Stimulated activated CD4-positive, alpha-beta T cell treated with anti-CD3 and anti-CD28 coated beads, Interleukin-15, amount 100 ng/mL, for 24 hours (primary cell): ENCODE data around the gene CD79B.
"Not testable (repeated sequence)": the region's sequence is repeated elsewhere in the genome, so short reads cannot be mapped to it uniquely, and the experiment has no call there.

Experiments used
- DNase-seq: peaks from one replicate; pipeline ENCODE4 v3.0.0-alpha.2; 2020

CD79B gene

DNA sequence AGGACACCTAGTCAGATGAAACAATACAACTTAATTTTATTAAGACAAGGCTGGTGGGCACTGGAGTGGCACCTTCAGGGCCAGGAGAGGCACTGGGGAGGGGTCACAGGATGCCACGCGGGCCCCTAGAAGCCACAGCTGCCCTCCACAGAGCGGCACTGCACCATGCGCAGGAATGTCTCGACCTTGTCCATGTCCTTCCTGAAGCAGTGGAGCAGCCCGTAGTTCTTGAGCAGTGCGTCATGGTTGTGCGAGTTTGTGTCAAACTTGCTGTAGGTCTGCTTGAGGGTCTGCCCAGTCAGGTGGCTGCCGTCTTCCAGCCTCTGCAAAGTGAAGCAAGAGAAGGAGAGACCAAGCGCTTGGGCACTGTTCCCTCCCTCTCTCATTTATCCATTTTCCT, 22.5 kb downstream of the CD79B start:
- DNase-seq = not testable (repeated sequence)

DNA sequence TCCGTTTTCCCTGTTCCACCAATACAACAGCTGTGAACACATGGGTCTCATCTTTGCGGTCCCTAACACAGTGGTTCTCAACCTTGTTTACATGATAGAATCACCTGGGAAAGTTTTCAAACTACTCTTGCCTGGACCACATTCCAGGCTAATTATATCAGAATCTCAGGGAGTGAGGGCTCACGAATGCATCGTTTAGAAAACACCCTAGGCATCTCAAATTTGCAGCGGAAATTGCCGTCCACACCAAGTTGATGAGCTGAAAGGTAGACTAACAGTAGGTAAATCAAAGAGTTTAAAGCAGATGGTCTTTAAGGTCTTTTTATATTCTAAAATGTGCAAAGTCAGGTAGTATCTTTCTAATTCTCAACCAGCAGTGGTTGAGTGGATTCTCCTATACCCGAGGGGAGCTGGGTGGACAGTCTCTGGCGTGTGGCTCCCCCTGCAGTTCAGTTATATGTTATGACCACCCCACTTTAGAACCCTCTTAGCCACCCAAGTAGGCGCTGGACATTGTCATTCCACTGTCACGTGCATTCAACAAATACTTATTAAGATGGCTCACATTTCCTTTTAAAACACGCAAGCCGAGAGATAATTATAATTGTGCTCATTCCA, 24.9 kb downstream of the CD79B start:
- DNase-seq = peak; percentile 35

DNA sequence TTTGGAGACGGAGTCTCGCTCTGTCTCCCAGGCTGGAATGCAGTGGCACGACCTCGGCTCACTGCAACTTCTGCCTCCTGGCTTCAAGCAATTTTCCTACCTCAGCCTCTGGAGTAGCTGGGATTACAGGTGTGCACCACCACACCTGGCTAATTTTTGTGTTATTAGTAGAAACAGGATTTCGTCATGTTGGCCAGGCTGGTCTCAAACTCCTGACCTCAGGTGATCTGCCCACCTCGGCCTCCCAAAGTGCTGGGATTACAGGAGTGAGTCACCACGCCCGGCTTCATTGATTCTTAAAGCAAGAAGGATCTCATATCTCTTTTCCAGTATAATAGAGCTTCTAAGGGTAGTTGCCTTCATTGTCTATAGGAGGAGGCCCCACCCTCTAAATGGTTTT, 27.3 kb downstream of the CD79B start:
- DNase-seq = not testable (repeated sequence)

DNA sequence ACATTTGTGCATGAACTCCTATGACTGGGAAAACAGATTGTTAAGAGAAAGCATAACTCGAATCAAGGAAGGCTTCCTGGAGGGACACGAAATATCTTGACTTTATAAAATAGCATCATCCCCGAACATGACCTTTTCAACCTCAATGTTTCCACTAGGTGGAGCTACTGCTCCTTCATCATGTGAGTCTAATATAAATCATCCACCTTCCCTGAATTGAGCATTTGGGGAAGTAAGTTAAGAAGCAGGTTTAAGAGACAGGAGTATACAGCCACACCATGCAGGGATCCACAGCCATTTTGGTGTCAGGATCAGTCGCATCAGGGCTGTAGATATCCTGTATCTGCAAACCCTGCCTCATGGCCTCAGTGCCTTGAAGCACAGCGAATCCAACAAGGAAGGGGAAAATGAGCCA, 28.3 kb downstream of the CD79B start:
- peak; percentile 27 for DNase-seq

DNA sequence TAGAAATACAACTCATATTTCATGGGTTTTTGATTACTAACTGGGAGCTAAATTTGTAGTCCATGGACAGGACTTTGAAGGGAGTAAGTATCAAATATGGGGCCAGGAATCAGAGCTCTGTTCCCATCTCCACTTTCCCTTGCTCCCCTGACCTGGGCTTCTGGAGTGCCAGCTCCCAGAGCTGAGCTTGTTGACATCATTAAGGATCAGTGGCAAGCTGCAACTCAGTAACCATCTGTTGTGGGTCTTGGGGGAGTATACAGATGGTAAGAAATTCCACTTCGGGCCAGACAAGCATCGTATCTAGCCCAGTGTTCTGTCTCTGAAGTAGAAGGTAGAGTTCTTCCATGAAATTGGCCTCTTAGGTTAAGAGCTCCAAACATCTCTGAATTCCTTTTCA, 30.2 kb downstream of the CD79B start:
- not testable (repeated sequence) for DNase-seq

DNA sequence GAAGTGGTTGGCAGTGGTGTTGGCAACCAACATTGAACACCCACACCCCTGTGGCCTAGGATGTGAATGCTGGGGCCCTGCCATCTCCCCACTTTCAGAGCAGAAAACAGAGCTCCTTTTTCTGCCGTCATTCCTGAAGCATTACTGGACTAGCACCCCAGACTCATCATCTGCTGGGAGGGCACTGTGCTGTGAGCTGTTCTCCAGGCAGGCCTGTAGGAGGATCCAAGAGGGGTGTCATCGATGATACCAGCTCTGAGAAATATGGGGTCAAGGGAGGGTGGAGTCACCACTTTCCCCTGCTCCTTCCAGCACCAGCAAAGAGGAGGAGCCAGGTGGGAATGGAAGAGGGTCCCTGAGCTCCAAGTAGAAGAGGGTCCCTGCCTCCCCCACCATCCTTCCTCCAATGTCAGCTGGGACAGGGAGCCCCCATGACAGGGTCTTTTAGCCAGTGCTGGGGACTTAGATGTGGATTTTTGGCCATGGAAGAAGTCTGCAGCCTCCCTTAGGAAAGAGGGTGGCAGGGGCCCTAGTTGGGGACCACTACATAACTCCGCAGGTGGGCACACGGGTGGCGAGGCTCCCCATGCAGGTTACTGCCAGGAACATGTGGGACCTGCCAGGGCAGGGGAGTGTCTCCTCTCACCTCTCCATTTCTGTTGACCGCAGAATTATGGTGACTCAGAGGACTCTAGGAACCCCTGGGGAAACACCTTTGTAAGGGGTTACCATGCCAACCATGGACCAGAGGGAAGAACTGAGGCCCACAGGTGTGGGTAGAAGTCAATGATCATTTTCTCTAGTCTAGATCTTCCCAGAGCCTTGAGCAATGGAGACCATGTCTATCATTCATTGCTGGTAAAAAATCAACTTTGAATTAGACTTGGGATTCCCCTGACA, 33.0 kb downstream of the CD79B start:
- DNase-seq = peak; percentile 51

DNA sequence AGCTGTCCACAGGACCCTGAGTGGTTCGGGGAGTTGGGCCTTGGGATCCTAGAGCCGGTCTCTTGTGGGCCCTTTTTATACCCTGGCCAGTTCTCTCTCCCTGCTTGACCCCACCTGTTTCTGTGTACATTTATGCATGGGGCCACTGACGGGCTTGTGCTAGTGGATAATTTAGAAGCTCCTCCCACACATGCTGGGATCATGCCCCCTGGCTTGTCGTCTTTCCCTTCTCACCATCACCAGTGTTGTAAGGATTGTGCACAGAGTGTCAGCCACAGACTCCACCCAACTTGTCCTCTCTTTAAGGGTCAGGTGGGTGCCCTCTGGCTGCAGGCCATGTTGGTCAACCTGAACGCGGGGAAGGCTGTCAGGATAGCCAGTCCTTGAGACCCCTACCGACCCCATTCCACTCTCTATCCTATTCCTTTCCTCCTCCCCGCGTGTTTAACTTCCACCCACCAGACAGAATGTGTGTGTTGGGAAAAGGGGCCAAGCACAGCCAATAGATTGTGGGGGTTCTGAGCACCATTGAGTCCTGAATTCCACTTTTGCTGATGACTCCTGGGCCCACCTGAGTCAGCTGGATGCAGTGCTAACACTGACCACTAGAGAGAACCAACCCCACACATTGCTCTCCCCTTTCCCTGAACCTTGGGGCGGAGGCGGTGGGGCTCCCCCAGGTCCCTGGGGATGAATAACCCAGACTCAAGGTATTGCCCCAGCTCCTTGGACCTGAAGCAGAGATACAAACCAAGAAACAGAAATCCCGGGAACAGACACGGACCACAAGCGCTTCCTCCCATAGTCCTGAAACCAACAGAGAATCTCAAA, 35.4 kb downstream of the CD79B start, which contains the start of gene CSH1:
Gene CSH1 (minus strand): TSS at position 51 of the 831 bp plus-strand sequence. CDS start 63 bp downstream, outside the sequence.
- not testable (repeated sequence) for DNase-seq

DNA sequence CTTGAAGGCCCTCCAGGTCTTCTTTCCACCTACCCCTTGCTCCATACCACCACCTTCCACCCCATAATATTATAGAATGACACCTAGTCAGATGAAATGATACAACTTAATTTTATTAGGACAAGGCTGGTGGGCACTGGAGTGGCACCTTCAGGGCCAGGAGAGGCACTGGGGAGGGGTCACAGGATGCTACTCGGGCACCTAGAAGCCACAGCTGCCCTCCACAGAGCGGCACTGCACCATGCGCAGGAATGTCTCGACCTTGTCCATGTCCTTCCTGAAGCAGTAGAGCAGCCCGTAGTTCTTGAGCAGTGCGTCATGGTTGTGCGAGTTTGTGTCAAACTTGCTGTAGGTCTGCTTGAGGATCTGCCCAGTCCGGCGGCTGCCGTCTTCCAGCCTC, 37.3 kb downstream of the CD79B start:
- not testable (repeated sequence) for DNase-seq

DNA sequence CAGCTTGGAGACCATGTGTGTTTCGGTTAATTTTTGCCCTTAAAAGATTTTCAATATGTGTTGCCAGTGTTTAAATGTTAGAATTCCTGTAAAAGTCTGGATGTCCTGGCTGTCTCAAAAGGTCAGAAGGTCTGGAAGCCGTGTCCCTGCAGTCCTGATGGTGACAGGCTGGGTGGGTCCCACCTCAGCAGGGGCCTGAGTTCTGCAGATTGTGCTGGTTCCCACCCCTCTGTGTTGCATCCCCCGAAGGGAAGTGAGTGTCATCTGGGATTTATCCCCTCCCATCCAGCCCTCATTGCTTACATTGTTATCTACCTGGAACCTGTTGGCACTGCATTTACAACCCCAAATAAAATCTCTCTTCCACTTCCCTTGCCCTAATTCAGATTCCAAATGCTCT, 38.1 kb downstream of the CD79B start:
- DNase-seq = not testable (repeated sequence)

DNA sequence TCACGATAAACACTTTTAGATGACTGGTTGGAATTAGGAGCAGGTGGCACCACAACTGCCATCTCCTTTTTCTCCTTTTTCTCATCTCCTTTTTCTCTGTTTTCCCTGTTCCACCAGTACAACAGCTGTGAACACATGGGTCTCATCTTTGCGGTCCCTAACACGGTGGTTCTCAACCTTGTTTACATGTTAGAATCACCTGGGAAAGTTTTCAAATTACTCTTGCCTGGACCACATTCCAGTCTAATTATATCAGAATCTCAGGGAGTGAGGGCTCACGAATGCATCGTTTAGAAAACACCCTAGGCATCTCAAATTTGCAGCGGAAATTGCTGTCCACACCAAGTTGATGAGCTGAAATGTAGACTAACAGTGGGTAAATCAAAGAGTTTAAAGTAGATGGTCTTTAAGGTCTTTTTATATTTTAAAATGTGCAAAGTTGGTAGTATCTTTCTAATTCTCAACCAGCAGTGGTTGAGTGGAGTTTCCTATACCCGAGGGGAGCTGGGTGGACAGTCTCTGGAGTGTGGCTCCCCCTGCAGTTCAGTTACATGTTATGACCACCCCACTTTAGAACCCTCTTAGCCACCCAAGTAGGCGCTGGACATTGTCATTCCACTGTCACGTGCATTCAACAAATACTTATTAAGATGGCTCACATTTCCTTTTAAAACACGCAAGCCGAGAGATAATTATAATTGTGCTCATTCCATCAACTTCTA, 39.7 kb downstream of the CD79B start:
- not testable (repeated sequence) for DNase-seq

DNA sequence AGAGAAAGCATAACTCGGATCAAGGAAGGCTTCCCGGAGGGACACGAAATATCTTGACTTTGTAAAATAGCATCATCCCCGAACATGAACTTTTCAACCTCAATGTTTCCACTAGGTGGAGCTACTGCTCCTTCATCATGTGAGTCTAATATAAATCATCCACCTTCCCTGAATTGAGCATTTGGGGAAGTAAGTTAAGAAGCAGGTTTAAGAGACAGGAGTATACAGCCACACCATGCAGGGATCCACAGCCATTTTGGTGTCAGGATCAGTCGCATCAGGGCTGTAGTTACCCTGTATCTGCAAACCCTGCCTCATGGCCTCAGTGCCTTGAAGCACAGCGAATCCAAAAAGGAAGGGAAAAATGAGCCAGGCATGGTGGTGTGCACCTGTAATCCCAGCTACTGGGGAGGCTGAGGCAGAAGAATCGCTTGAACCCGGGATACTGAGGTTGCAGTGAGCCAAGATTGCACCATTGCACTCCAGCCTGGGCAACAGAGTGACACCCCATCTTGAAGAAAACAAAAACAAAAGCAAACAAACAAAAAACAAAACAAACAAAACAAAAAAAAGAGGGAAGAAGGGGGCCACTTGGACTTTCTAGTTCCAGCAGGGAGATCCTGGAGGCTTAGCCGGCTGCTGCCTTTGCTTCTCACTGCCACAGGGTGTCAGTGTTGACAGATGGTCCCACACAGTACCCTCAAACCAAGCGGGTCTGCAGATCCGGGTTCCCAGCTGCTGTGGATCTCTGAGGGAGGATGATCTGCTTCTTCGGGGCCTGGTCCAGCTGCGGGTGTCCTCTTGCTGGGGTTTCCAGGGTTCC, 42.9 kb downstream of the CD79B start:
- DNase-seq = not testable (repeated sequence)

DNA sequence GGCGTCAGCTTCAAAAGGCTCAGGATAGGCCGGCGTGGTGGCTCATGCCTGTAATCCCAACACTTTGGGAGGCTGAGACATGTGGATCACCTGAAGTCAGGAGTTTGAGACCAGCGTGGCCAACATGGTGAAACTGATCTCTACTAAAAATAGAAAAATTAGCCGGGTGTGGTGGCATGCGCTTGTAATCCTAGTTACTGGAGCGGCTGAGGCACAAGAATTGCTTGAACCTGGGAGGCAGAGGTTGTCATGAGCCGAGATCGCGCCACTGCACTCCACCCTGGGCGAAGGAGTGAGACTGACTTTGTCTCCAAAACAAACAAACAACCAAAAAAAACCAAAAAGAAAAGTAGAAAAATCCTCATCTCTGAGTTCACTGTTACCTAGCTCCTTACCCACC, 47.0 kb downstream of the CD79B start:
- DNase-seq = not testable (repeated sequence)

DNA sequence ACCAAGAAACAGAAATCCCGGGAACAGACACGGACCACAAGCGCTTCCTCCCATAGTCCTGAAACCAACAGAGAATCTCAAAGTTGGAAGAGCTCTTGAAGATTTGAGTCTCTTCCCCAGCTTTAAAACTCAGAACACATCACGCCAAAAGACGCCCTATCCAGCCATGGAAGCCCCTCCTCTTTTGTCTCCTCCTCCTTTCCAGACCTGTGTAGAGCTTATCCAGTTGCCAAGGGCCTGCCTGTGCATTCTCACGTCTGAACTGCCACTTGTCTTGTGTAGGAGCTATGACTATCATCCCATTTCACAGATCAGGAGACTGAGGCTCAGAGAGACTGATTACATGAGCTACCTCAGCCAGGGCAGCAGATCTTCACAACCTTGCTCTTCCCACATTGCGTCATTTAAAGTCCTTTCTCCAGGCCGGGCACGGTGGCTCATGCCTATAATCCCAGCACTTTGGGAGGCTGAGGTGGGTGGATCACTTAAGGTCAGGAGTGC, 49.5 kb downstream of the CD79B start:
- DNase-seq = not testable (repeated sequence)

DNA sequence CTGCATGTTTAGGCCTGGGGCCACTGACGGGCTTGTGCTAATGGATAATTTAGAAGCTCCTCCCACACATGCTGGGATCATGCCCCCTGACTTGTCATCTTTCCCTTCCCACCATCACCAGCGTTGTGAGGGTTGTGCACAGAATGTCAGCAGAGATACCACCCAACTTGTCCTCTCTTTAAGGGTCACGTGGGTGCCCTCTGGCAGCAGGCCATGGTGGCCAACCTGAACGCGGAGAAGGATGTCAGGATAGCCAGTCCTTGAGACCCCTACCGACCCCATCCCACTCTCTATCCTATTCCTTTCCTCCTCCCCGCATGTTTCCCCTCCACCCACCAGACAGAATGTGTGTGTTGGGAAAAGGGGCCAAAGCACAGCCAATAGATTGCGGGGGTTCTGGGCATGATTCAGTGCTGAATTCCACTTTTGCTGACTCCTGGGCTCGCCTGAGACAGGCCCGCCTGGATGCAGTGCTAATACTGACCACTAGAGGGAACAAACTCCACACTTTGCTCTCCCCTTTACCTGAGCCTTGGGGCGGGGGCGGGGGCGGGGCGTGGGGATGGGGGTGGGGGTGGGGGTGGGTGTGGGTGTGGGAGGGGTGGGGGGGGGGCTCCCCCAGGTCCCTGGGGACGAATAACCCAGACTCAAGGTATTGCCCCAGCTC, 50.1 kb downstream of the CD79B start, which contains the start of gene GH2:
Gene GH2 (minus strand): TSS at position 10 of the 667 bp plus-strand sequence. CDS start 143 bp downstream, outside the sequence.
- peak; percentile 72 for DNase-seq

DNA sequence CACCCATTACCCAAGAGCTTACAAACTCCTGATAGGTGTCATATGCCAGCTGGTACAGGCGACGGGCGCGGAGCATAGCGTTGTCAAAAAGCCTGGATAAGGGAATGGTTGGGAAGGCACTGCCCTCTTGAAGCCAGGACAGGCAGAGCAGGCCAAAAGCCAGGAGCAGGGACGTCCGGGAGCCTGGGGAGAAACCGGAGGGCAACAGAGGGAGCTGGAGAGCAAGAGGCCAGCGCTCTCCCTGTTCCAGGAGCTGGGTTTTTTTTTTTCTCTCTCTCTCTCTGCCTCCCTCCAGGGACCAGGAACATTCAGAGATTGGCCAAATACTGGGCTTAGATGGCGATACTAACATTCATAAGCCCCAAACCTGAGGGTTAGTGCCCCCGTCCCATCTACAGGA, 50.8 kb downstream of the CD79B start:
- not testable (repeated sequence) for DNase-seq

DNA sequence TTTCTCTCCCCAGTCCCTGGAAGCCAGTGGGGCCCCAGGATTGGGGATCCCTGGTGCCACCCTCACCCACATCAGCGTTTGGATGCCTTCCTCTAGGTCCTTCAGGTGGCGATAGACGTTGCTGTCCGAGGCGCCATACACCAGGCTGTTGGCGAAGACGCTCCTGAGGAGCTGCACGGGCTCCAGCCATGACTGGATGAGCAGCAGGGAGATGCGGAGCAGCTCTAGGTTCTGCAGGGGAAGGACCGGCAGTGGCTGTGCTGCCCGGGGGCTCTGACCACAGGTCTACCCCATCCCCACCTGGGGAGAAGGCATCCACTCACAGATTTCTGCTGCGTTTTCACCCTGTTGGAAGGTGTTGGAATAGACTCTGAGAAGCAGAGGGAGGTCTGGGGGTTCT, 51.4 kb downstream of the CD79B start:
- DNase-seq = no peak
